GM12872 (cell line): ENCODE results near the gene TOB1.
A peak's percentile ranks its signal among the peaks of the same experiment; 100 is the strongest.

Source experiments
- TF ChIP-seq, protein P1 (sequence below): IDR thresholded peaks from 3 replicates; pipeline ENCODE4 v1.5.1; 2011; ENCODE audit warnings: low read depth, mild to moderate bottlenecking, low read length, moderate library complexity; ENCODE audit not compliant: insufficient read depth

TOB1 gene

DNA sequence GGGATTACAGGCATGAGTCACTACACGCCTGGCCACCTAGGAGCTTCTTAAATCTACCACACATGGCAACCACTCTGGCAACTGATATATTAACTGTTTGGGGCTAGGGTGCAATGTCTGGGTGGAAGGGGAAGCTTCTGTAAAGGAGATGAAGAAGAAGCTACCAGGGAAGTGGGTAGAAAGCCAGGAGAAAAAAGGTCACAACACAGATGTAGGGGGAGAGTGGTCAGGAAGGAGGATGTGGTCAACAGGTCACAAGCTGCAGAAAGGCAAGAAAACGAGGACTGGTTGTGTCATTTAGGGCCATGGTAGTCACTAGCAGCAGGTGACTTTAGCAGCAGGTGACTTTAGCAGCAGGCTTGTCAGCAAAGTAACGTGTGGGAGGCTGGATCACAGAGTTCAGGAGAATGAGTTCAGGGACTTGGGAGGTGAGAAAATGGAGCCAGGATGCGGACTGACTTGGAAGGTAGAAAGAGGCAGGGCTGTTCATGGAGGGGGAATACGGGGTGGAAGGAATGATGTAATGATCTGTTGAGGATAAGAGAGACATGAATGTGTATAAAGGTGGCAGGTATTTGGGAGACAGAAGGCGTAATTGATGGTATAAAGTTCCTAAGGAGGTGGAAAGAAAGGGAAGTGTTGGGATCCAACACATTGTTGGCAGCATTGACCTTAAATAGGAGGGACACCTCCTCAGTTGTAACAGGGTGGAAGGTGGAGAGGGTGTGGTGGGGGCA is 47.1 kb downstream of the TOB1 start:
- TF ChIP-seq, protein P1, sequence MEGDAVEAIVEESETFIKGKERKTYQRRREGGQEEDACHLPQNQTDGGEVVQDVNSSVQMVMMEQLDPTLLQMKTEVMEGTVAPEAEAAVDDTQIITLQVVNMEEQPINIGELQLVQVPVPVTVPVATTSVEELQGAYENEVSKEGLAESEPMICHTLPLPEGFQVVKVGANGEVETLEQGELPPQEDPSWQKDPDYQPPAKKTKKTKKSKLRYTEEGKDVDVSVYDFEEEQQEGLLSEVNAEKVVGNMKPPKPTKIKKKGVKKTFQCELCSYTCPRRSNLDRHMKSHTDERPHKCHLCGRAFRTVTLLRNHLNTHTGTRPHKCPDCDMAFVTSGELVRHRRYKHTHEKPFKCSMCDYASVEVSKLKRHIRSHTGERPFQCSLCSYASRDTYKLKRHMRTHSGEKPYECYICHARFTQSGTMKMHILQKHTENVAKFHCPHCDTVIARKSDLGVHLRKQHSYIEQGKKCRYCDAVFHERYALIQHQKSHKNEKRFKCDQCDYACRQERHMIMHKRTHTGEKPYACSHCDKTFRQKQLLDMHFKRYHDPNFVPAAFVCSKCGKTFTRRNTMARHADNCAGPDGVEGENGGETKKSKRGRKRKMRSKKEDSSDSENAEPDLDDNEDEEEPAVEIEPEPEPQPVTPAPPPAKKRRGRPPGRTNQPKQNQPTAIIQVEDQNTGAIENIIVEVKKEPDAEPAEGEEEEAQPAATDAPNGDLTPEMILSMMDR: no peak

DNA sequence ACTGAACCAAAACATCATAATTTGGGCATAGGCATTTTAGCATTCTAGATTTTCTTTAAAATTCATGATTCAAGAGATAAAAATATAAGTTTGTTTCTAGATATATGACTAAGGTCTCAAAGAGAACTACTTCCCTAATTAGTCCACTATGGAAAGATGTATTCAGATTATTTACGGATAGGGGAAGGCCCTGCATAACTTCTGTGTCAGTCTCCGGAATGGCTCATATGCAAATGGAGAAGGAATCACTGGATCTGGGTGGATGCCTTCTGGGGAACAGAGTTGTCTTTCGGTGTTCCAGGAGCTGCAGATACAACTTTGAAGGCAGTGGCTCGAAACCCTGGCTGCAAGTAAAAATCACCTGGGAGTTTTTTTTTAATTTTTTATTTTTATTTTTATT is 47.9 kb downstream of the TOB1 start:
- TF ChIP-seq, protein P1: no peak

DNA sequence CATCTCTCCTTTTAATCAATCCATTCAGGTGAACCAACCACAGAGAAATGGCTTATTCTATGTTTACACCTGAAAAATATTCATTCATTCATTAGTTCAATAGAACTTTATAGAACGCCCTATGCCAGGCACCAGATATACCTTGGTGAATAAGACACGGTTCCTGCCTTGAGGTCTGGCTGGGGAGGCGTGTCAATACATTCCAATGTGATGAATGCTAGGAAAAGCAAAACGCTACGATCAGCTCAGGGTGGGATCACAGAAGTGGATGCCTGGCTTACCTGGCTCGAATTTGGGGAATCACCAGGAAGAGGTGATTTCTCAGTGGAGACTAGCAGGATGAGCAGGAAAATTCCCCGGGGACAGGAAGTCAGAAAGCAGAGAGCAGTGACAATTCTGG is 48.3 kb downstream of the TOB1 start:
- TF ChIP-seq, protein P1: no peak

DNA sequence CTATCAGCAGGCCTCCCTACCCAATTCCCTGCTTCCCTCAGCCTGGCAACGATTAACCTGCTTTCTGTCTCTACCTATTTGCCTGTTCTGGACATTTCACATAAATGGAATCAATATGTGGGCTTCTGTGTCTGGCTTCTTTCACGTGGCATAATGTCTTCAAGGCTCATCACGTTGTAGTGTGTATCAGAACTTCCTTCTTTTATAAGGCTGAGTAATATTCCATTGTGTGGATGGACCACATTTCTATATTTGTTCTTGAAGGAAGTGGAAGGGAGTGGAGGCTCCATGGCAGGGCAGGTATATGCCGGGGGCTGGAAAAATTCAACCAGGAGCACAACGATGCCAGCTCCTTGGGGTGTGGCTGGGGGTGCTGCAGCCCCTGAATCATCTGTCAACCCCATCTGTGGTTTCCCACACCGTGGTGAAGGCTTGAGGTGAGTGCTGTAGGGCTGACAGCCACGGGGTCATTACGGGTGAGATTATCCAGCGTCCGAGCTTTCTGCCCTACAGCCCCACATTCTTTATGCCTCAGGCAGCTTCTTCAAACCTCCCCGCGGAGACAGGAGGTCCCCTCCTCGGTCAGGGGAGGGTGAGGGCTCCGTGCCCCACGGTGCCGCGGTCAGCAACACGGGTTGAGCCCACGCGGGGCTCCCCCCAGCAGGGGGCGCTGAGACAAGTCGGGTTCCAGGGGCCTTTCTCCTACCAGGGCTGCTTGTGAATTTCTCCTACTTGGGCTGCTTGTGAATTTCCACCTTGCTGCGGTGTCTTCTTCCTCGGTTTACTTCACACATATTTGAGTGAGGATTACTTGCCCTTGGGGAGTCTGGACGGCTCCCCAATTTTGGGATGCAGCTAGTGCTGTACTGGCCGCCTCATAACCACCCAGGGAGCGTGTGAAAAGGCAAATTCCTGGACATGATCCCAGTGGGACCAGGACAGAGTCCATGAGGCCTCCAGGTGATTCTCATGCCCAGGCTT is 49.1 kb downstream of the TOB1 start:
- TF ChIP-seq, protein P1: peak; percentile 91

DNA sequence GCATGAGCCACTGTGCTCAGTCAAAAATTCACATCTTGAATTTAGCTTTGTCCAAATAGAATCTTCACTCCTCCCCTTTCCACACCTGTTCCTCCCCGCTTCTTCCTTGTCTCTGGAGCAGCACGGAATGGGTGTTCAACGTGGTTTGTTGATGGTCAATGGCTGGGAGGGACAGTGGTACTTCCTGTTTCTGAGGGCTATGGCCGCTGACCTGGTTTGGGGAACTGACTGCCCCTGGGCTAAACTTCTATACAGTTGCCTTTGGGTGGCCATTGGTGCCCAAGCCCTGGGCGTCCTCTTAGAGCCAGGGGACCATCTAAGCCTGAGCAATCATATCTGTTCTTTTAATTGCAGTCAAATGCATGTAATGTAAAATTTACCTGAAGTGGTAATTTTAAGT is 49.9 kb downstream of the TOB1 start:
- TF ChIP-seq, protein P1: no peak

DNA sequence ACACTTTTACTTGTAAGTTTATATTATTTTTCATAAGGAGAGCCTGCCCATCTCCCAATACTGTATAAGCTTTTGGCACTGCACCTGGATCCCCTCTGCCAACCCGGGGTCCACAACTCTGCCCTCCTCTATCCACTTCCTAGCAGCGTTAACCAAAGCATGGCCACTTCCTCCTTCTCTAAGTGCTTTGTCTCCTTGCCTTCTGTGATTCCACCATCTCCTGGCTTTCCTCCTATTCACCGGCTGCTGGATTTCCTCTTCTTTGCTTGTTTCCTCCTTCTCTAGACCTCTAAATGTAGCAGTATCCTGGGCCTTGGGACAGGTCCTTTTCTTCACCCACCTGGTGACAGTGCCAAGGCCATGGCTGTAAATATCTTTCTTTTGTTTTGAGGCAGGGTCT is 50.8 kb downstream of the TOB1 start:
- TF ChIP-seq, protein P1: no peak

DNA sequence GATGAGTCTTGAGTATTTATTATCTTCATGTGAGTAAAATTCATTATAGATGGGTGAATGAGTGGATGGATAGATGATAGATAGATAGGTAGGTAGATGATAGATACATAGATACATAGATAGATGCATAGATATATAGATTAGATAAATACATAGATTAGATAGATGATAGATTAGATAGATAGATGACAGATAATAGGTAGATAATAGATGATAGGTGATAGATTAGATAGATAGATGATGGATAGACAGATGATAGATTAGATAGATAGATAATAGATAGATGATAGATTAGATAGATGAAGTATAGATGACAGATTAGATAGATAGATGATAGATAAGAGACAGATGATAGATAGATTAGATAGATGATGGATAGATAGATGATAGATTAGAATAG is 52.6 kb downstream of the TOB1 start:
- TF ChIP-seq, protein P1: no peak
